Measurements from ENCODE around the gene BMF.

GRCh38 chr15:40150163-40150925, 41.7 kb upstream of the BMF start:
- TF ChIP-seq CTCF (IDR thresholded peaks at IDR 0.05; ENCODE audit: poor library complexity) (no peak), EZH2phosphoT487 (IDR thresholded peaks at IDR 0.05; ENCODE audit: low read depth, severe bottlenecking, unreplicated experiment) (no peak), EZH2 (IDR thresholded peaks at IDR 0.05; ENCODE audit: borderline replicate concordance) (no peak)

All from hepatocyte (in vitro differentiated cells).